Astrocyte (in vitro differentiated cells and primary cell): ENCODE measurements around the gene BBS9. TPM values are rescaled to one million over a fixed set of nuclear protein-coding genes. Genes with fewer than 3 reads are reported as not detected.

ENCODE experiments used
- DNase-seq: peaks from one replicate; pipeline ENCODE4 v3.0.0-alpha.2; 2010; ENCODE audit warnings: low read depth
- FAIRE-seq: peaks from 2 replicates; lab custom pipeline; 2011; peaks lifted over from hg19 to GRCh38; lab: Jason Lieb, UNC
- H2AFZ ChIP-seq: 2 replicates; pipeline ENCODE4 v1.6.0; 2012; ENCODE audit warnings: low read depth, low read length, inconsistent platforms
- H3K27ac ChIP-seq: 2 replicates; pipeline ENCODE4 v1.5.1; 2011; ENCODE audit warnings: low read depth, low read length, inconsistent platforms
- H3K27me3 ChIP-seq: 2 replicates; pipeline ENCODE4 v1.6.0; 2011; ENCODE audit warnings: low read length, inconsistent platforms; ENCODE audit not compliant: insufficient read depth
- H3K36me3 ChIP-seq: 2 replicates; pipeline ENCODE4 v1.5.1; 2011; ENCODE audit warnings: low read length, inconsistent platforms; ENCODE audit not compliant: insufficient read depth
- H3K4me1 ChIP-seq: 2 replicates; pipeline ENCODE4 v1.5.1; 2011; ENCODE audit warnings: low read length, inconsistent platforms; ENCODE audit not compliant: insufficient read depth
- H3K4me2 ChIP-seq: 2 replicates; pipeline ENCODE4 v1.6.0; 2012; ENCODE audit warnings: low read length, inconsistent platforms
- H3K4me3 ChIP-seq: 2 replicates; pipeline ENCODE4 v1.5.1; 2011; ENCODE audit warnings: low read depth, mild to moderate bottlenecking, low read length, inconsistent platforms; ENCODE audit not compliant: insufficient read depth
- H3K79me2 ChIP-seq: 2 replicates; pipeline ENCODE4 v1.6.0; 2012; ENCODE audit warnings: mild to moderate bottlenecking, low read length, inconsistent platforms; ENCODE audit not compliant: insufficient read depth
- H3K9ac ChIP-seq: 2 replicates; pipeline ENCODE4 v1.6.0; 2012; ENCODE audit warnings: mild to moderate bottlenecking, low read length, inconsistent platforms
- H3K9me3 ChIP-seq: 2 replicates; pipeline ENCODE4 v1.5.1; 2012; ENCODE audit warnings: low read depth, mild to moderate bottlenecking, low read length, inconsistent platforms; ENCODE audit not compliant: insufficient read depth
- H4K20me1 ChIP-seq: 2 replicates; pipeline ENCODE4 v1.6.0; 2012; ENCODE audit warnings: low read length, inconsistent platforms; ENCODE audit not compliant: insufficient read depth
- H3K27ac Mint-ChIP-seq: one replicate; pipeline ENCODE4 v1.8.0; 2021; ENCODE audit warnings: mild to moderate bottlenecking, mixed read lengths; ENCODE audit not compliant: unreplicated experiment
- H3K27me3 Mint-ChIP-seq: one replicate; pipeline ENCODE4 v1.8.0; 2021; ENCODE audit warnings: low read depth, mixed read lengths; ENCODE audit not compliant: unreplicated experiment
- H3K36me3 Mint-ChIP-seq: one replicate; pipeline ENCODE4 v1.8.0; 2021; ENCODE audit warnings: low read depth, mixed read lengths; ENCODE audit not compliant: unreplicated experiment
- H3K4me1 Mint-ChIP-seq: one replicate; pipeline ENCODE4 v1.8.0; 2021; ENCODE audit warnings: low read depth, mixed read lengths; ENCODE audit not compliant: unreplicated experiment
- H3K4me3 Mint-ChIP-seq: one replicate; pipeline ENCODE4 v1.8.0; 2021; ENCODE audit warnings: mild to moderate bottlenecking, moderate library complexity, mixed read lengths; ENCODE audit not compliant: unreplicated experiment
- H3K9me3 Mint-ChIP-seq: one replicate; pipeline ENCODE4 v1.8.0; 2021; ENCODE audit warnings: mild to moderate bottlenecking, mixed read lengths; ENCODE audit not compliant: unreplicated experiment
- CTCF ChIP-seq: IDR thresholded peaks from 2 replicates; pipeline ENCODE4 v1.5.1; 2011; ENCODE audit warnings: low read depth, mild to moderate bottlenecking, inconsistent platforms, low read length, moderate library complexity; ENCODE audit not compliant: insufficient read depth
- EZH2 ChIP-seq: IDR thresholded peaks from 2 replicates; pipeline ENCODE4 v1.6.1; 2012; ENCODE audit warnings: mild to moderate bottlenecking, low read length, inconsistent platforms; ENCODE audit not compliant: insufficient read depth
- total RNA-seq: library from RNA; stranded (reverse); gene quantifications from 2 replicates; pipeline ENCODE4 v1.2.1, GENCODE V29; 2021

Gene BBS9
- total RNA-seq, 1 donor from 2014 or later: 25.1 TPM

- Histone ChIP-seq H3K27me3 (no peaks in the 10 kb centered on the region), H3K9me3 (no peaks in the 10 kb centered on the region), H3K9ac (no peak overlapping the region), H3K4me3 (no peak overlapping the region), H3K79me2 (no peaks in the 10 kb centered on the region), H3K4me1 (no peaks in the 10 kb centered on the region), H3K27ac (no peak overlapping the region), H2AFZ (no peak overlapping the region), H4K20me1 (no peaks in the 10 kb centered on the region), H3K4me2 (no peak overlapping the region), H3K36me3 (no peaks in the 10 kb centered on the region)
- FAIRE-seq (peak; percentile 39), DNase-seq (no peak)
- Mint-ChIP-seq H3K27ac (no peak overlapping the region), H3K4me1 (peaks cover 5% of the 10 kb centered on the region), H3K4me3 (no peak overlapping the region), H3K9me3 (no peaks in the 10 kb centered on the region), H3K36me3 (peaks cover 3% of the 10 kb centered on the region), H3K27me3 (no peaks in the 10 kb centered on the region)
- no peak for TF ChIP-seq CTCF
- no peak for TF ChIP-seq EZH2
These were observed 474.7 kb downstream of the BBS9 start for GRCh38 chr7:33604056-33604455.

GRCh38 chr7:33610918-33611317 lies 481.6 kb downstream of the BBS9 start:
- no peak overlapping the region for H3K4me3 ChIP-seq
- no peak overlapping the region for H3K9ac ChIP-seq
- no peaks in the 10 kb centered on the region for H3K9me3 ChIP-seq
- DNase-seq: no peak
- H4K20me1 ChIP-seq: no peaks in the 10 kb centered on the region
- no peak overlapping the region for H3K27ac Mint-ChIP-seq
- H3K36me3 Mint-ChIP-seq: no peaks in the 10 kb centered on the region
- no peak overlapping the region for H3K4me2 ChIP-seq
- peaks cover 6% of the 10 kb centered on the region for H3K4me1 Mint-ChIP-seq
- no peak overlapping the region for H3K4me3 Mint-ChIP-seq
- H3K79me2 ChIP-seq: no peaks in the 10 kb centered on the region
- H3K9me3 Mint-ChIP-seq: no peaks in the 10 kb centered on the region
- no peaks in the 10 kb centered on the region for H3K27me3 ChIP-seq
- no peak for FAIRE-seq
- H2AFZ ChIP-seq: no peak overlapping the region
- H3K4me1 ChIP-seq: no peaks in the 10 kb centered on the region
- H3K27me3 Mint-ChIP-seq: no peaks in the 10 kb centered on the region
- H3K36me3 ChIP-seq: no peaks in the 10 kb centered on the region
- TF ChIP-seq CTCF: no peak
- no peak overlapping the region for H3K27ac ChIP-seq

DNA sequence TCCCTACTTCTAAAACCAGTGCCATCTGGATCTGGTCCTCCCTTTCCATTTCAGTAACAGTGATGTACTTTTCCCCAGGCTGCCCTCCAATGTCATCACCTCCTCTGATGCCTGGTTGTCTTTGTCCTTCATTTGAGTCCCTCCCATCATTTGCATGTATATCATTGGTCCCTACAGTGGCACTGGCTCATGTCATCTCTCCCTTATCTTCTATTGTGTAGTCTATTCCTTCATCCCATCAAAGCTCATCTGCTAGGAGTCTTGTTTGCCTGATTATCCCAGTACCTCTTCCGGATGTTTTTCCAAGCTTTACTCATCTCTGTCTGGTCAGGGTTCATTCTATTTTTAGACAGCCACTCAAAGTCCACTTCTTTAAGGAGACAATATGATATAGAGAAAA lies 483.1 kb downstream of the BBS9 start:
- Histone ChIP-seq H3K4me1 (no peaks in the 10 kb centered on the region), H3K9me3 (no peaks in the 10 kb centered on the region), H2AFZ (no peak overlapping the region), H3K36me3 (no peaks in the 10 kb centered on the region), H3K27me3 (no peaks in the 10 kb centered on the region), H3K79me2 (no peaks in the 10 kb centered on the region), H3K4me3 (no peak overlapping the region), H4K20me1 (no peaks in the 10 kb centered on the region), H3K4me2 (no peak overlapping the region), H3K9ac (no peak overlapping the region), H3K27ac (no peak overlapping the region)
- Mint-ChIP-seq H3K9me3 (no peaks in the 10 kb centered on the region), H3K36me3 (no peaks in the 10 kb centered on the region), H3K4me3 (no peak overlapping the region), H3K27ac (no peak overlapping the region), H3K4me1 (peaks cover 6% of the 10 kb centered on the region), H3K27me3 (no peaks in the 10 kb centered on the region)
- TF ChIP-seq EZH2 (no peak), CTCF (no peak)
- no peak for DNase-seq
- FAIRE-seq: no peak
